Kidney (tissue), 14 donors: Measurements from ENCODE around the gene CABCOCO1. TPM values are rescaled to one million over a fixed set of nuclear protein-coding genes. Genes with fewer than 3 reads are reported as not detected.
A peak's percentile ranks its signal among the peaks of the same experiment; 100 is the strongest.

ENCODE experiments used
- DNase-seq, 5 donors: peaks; one replicate each; pipeline ENCODE4 v3.0.0-alpha.2; 2013 to 2020
- FAIRE-seq: peaks from 2 replicates; lab custom pipeline; 2012; peaks lifted over from hg19 to GRCh38; lab: Jason Lieb, UNC
- H3K27ac ChIP-seq, 2 donors: one replicate each; pipeline ENCODE4 v1.7.0; 2013; ENCODE audit warnings: low read depth in 2 of 2, low read length in 2 of 2, inconsistent platforms in 1 of 2
- H3K27me3 ChIP-seq: one replicate; pipeline ENCODE4 v1.7.1; 2013; ENCODE audit warnings: low read length, inconsistent platforms; ENCODE audit not compliant: control insufficient read depth, insufficient read depth
- H3K36me3 ChIP-seq, 3 donors: one replicate each; pipeline versions ENCODE4 v1.7.0 to v1.7.1; 2013; ENCODE audit warnings: low read length in 3 of 3, control low read depth in 1 of 3, inconsistent platforms in 1 of 3; ENCODE audit not compliant: insufficient read depth in 3 of 3, control insufficient read depth in 2 of 3
- H3K4me1 ChIP-seq, 3 donors: one replicate each; pipeline versions ENCODE4 v1.7.0 to v1.7.1; 2013; ENCODE audit warnings: low read length in 3 of 3, inconsistent platforms in 1 of 3, low read depth in 1 of 3; ENCODE audit not compliant: control insufficient read depth in 2 of 3, insufficient read depth in 2 of 3
- H3K4me3 ChIP-seq, 3 donors: one replicate each; pipeline versions ENCODE4 v1.7.0 to v1.8.1; 2013; ENCODE audit warnings: low read length in 3 of 3, control low read depth in 1 of 3, inconsistent platforms in 1 of 3
- H3K9ac ChIP-seq, 3 donors: one replicate each; pipeline versions ENCODE4 v1.7.0 to v1.7.1; 2013; ENCODE audit warnings: low read length in 3 of 3, control low read depth in 1 of 3, inconsistent platforms in 1 of 3
- H3K9me3 ChIP-seq, 3 donors: one replicate each; pipeline versions ENCODE4 v1.7.0 to v1.7.1; 2013; ENCODE audit warnings: low read length in 3 of 3, control low read depth in 1 of 3, inconsistent platforms in 1 of 3; ENCODE audit not compliant: control insufficient read depth in 2 of 3, insufficient read depth in 1 of 3
- intact Hi-C: fragments of 100-400 bp; cut with DNase I; formaldehyde crosslinking; loops from one replicate; pipeline ENCODE4 v1.11.1; 2022
- polyA plus RNA-seq: library from polyadenylated mRNA; stranded (reverse); fragments of 350-450 nt; fragmentation: Illumina TruSeq; extraction: RNeasy Lipid Tissue Mini Kit (QIAGEN cat#74804); gene quantifications from one replicate; pipeline ENCODE4 v1.2.3, GENCODE V29; 2014; ENCODE audit warnings: low read depth, low replicate concordance; ENCODE audit not compliant: insufficient read depth
- total RNA-seq: library from RNA; stranded (reverse); fragmentation: NEBNext Ultra II Directional; extraction: Animal tissue kit (Norgen Biotek cat#: 25700); gene quantifications from one replicate; pipeline ENCODE4 v1.2.1, GENCODE V29; 2021
- TF ChIP-seq, protein P1 (sequence below): IDR thresholded peaks from 3 replicates; pipeline ENCODE4 v1.5.1; 2012; ENCODE audit warnings: mild to moderate bottlenecking, moderate library complexity, borderline replicate concordance; ENCODE audit not compliant: insufficient read depth; ENCODE audit errors: extremely low read depth
- donor health status: control.
- donor health status: control.
- donor health status: control.
- donor health status: control.
- donor health status: control.
- donor health status: DM: yes; HTN: yes; CAD: no.
- donor health status: Normal renal cell carcinoma (clear cell type).

CABCOCO1 gene
- total and polyA plus RNA-seq, 2 donors from 2014 or later: 1.5 to 2.3 TPM

DNA sequence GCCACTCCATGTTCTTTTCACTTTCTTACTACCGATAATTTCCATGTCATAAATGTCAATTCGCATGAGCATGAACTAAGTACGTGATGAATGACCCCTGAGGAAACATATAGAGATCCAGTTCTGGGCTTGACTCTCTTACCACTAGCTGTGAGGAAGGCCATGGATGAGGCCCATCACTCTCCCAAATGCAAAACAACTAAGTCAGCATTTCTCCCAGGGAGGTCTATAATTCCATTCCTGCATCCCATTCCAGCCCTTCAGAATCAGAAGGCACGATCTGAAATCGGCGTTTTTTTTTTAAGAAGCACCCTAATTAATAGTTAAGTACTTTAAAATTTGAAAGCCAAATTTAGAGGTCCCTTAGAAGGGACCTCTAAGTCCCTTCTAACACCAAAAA is 116.5 kb downstream of the CABCOCO1 start:
- H3K4me3 ChIP-seq: no peak overlapping the region
- FAIRE-seq (no peak), DNase-seq (no peak)
- H3K9me3 ChIP-seq: no peaks in the 10 kb centered on the region
- H3K9ac ChIP-seq: no peak overlapping the region
- H3K4me1 ChIP-seq: no peaks in the 10 kb centered on the region
- H3K36me3 ChIP-seq: no peaks in the 10 kb centered on the region
- H3K27me3 ChIP-seq: no peaks in the 10 kb centered on the region
- intact Hi-C loops: no loop called here
- no peak overlapping the region for H3K27ac ChIP-seq
- TF ChIP-seq, protein P1, sequence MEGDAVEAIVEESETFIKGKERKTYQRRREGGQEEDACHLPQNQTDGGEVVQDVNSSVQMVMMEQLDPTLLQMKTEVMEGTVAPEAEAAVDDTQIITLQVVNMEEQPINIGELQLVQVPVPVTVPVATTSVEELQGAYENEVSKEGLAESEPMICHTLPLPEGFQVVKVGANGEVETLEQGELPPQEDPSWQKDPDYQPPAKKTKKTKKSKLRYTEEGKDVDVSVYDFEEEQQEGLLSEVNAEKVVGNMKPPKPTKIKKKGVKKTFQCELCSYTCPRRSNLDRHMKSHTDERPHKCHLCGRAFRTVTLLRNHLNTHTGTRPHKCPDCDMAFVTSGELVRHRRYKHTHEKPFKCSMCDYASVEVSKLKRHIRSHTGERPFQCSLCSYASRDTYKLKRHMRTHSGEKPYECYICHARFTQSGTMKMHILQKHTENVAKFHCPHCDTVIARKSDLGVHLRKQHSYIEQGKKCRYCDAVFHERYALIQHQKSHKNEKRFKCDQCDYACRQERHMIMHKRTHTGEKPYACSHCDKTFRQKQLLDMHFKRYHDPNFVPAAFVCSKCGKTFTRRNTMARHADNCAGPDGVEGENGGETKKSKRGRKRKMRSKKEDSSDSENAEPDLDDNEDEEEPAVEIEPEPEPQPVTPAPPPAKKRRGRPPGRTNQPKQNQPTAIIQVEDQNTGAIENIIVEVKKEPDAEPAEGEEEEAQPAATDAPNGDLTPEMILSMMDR: no peak

DNA sequence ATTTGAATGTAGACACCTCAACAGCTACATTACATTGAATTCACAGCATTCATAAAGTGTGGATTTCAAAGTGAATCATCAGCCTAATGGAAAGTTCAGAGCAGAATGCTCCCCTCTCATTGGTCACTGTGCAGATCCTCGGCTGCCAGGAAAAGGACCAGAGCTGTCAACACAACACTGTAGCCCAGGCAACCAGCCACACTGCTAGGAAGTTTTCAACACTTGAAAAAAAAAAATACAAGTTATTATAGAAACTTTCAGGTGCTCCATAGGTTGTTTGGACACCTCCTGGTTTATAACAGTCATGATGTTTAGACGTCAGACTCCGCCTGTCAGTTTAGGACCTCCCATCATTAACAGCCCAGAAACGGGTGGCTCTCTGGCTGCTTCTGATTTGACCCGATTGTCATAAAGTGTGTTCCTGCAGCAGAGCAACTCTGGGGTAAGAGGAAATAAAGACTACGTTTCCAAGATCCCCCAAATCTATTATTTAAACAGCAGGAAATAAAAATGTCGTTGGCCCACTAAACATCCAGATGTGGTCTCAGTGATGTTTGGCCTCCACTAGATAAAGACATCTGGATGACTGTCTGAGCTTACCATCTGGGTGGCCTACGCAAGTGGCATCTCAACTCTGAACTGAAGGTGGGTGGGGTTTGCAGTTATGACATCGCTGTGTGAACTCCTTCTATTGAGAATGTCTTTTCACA is 117.4 kb downstream of the CABCOCO1 start:
- no peak for FAIRE-seq

DNA sequence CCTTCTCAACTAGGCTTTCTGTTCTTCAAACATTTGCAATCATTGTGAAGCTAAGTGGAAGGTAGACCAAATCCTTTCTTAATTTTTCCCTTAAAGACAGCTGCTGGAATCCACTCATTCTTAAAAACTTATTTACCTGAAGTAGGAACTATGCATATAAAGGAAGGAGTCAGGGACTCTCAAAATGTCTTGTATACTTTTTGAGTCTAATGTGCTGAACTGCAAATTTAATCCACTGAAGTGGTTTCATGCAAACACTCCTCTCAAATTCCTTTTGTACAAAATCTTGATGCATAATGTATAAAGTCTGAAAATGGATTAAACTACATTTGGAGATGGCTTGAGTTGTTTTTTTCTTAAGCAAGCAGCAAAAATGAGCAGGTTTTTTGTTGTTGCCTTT is 118.0 kb downstream of the CABCOCO1 start:
- Histone ChIP-seq H3K36me3 (no peaks in the 10 kb centered on the region), H3K4me1 (no peaks in the 10 kb centered on the region), H3K9ac (no peak overlapping the region), H3K27ac (no peak overlapping the region), H3K4me3 (no peak overlapping the region), H3K9me3 (no peaks in the 10 kb centered on the region), H3K27me3 (no peaks in the 10 kb centered on the region)
- TF ChIP-seq, protein P1: no peak
- FAIRE-seq: no peak
- DNase-seq: no peak
- intact Hi-C loops: no loop called here

More for the DNA sequence above, 117.4 kb downstream of the CABCOCO1 start:
- TF ChIP-seq, protein P1: no peak
- intact Hi-C loops: no loop called here
- H3K9ac ChIP-seq: no peak overlapping the region
- H3K4me3 ChIP-seq: no peak overlapping the region
- H3K36me3 ChIP-seq: no peaks in the 10 kb centered on the region
- peak in 3 of 5 donors; percentile 17 to 77 (median 60) for DNase-seq
- no peaks in the 10 kb centered on the region for H3K4me1 ChIP-seq
- no peak overlapping the region for H3K27ac ChIP-seq
- no peaks in the 10 kb centered on the region for H3K9me3 ChIP-seq
- H3K27me3 ChIP-seq: no peaks in the 10 kb centered on the region

DNA sequence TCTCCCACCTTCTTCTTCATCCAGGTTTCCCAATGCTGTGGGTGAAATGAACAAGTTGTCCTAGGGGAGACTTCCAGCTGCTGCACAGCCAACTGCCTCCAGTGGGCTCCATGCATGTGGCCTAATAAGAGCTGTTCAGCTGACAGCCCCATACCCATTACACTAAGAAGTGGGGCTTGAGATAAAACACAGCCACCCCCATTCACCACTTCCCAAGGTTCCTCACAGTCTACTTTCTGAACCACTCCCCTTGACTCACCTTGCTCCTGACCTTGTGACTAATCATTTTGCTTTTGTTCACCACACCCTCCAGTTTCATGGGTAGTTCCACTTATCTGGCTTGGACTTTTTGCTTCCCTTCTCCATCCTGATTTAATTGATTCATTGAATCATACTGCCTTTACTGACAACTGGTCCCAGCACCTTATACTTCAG is 119.3 kb downstream of the CABCOCO1 start:
- Histone ChIP-seq H3K36me3 (no peaks in the 10 kb centered on the region), H3K9ac (no peak overlapping the region), H3K9me3 (no peaks in the 10 kb centered on the region), H3K4me1 (no peaks in the 10 kb centered on the region), H3K27me3 (no peaks in the 10 kb centered on the region), H3K27ac (no peak overlapping the region), H3K4me3 (no peak overlapping the region)
- FAIRE-seq: no peak
- TF ChIP-seq, protein P1: no peak
- intact Hi-C loops: no loop called here
- DNase-seq: no peak
